Measurements from ENCODE around the gene MUC5B.

The MUC5B gene

GRCh38 chr11:1177771-1178090 is 45.1 kb upstream of the MUC5B start:
- ChIA-PET POLR2A (no interaction called here), CTCF (no interaction called here)
- Histone ChIP-seq H3K4me1 (ENCODE audit: control extremely low read depth in 1 of 4, control insufficient read depth in 4 of 4, insufficient read depth in 4 of 4, low read length in 3 of 4) (peaks cover 0 to 8% (median 0%) of the 10 kb centered on the region in 4 experiments), H3K36me3 (ENCODE audit: control insufficient read depth in 4 of 4, insufficient read depth in 4 of 4, low read length in 3 of 4) (no peaks in the 10 kb centered on the region), H3K4me3 (ENCODE audit: control insufficient read depth in 1 of 7, extremely low read depth in 1 of 7, insufficient read depth in 4 of 7, low read depth in 2 of 7, low read length in 6 of 7) (no peak overlapping the region), H3K27me3 (replicated peaks in 2 of 5; ENCODE audit: control insufficient read depth in 4 of 5, insufficient read depth in 5 of 5, low read length in 4 of 5) (no peaks in the 10 kb centered on the region), H3K27ac (ENCODE audit: insufficient read depth in 1 of 2, low read depth in 1 of 2, low read length in 2 of 2, poor library complexity in 1 of 2, severe bottlenecking in 2 of 2) (no peak overlapping the region), H3K9me3 (ENCODE audit: control extremely low read depth in 1 of 5, control insufficient read depth in 4 of 5, insufficient read depth in 2 of 5, low read depth in 1 of 5, low read length in 4 of 5) (peaks cover 0 to 4% (median 0%) of the 10 kb centered on the region in 5 experiments)
- DNase-seq: no peak
- WGBS (ENCODE audit: insufficient coverage): 95% methylated on average over 12 of the region's 12 CpGs

- Histone ChIP-seq H3K4me3 (ENCODE audit: control insufficient read depth in 1 of 7, extremely low read depth in 1 of 7, insufficient read depth in 4 of 7, low read depth in 2 of 7, low read length in 6 of 7) (no peak overlapping the region), H3K4me1 (ENCODE audit: control extremely low read depth in 1 of 4, control insufficient read depth in 4 of 4, insufficient read depth in 4 of 4, low read length in 3 of 4) (peaks cover 0 to 8% (median 0%) of the 10 kb centered on the region in 4 experiments), H3K27me3 (replicated peaks in 2 of 5; ENCODE audit: control insufficient read depth in 4 of 5, insufficient read depth in 5 of 5, low read length in 4 of 5) (no peaks in the 10 kb centered on the region), H3K36me3 (ENCODE audit: control insufficient read depth in 4 of 4, insufficient read depth in 4 of 4, low read length in 3 of 4) (no peaks in the 10 kb centered on the region), H3K9me3 (ENCODE audit: control extremely low read depth in 1 of 5, control insufficient read depth in 4 of 5, insufficient read depth in 2 of 5, low read depth in 1 of 5, low read length in 4 of 5) (peaks cover 0 to 4% (median 0%) of the 10 kb centered on the region in 5 experiments), H3K27ac (ENCODE audit: insufficient read depth in 1 of 2, low read depth in 1 of 2, low read length in 2 of 2, poor library complexity in 1 of 2, severe bottlenecking in 2 of 2) (no peak overlapping the region)
- ChIA-PET POLR2A (no interaction called here), CTCF (no interaction called here)
- no peak for DNase-seq
- WGBS (ENCODE audit: insufficient coverage): 93% methylated on average over 27 of the region's 31 CpGs
These were observed 44.5 kb upstream of the MUC5B start for GRCh38 chr11:1178201-1178885.

- DNase-seq: no peak
These were observed 44.0 kb upstream of the MUC5B start for GRCh38 chr11:1178906-1179305.

GRCh38 chr11:1179641-1180040 is 43.2 kb upstream of the MUC5B start:
- 86% methylated on average over 10 of the region's 17 CpGs for WGBS (ENCODE audit: insufficient coverage)
- ChIA-PET POLR2A (no interaction called here), CTCF (interaction anchor here (1.2 kb wide), 1 partner anchor 23 kb away, joined by 4 read pairs; no protein-coding TSS in a partner anchor)
- no peak for DNase-seq
- no peak overlapping the region for H3K27ac ChIP-seq (ENCODE audit: insufficient read depth in 1 of 2, low read depth in 1 of 2, low read length in 2 of 2, poor library complexity in 1 of 2, severe bottlenecking in 2 of 2)
- H3K36me3 ChIP-seq (ENCODE audit: control insufficient read depth in 4 of 4, insufficient read depth in 4 of 4, low read length in 3 of 4): no peaks in the 10 kb centered on the region
- peaks cover 0 to 8% (median 0%) of the 10 kb centered on the region in 4 experiments for H3K4me1 ChIP-seq (ENCODE audit: control extremely low read depth in 1 of 4, control insufficient read depth in 4 of 4, insufficient read depth in 4 of 4, low read length in 3 of 4)
- H3K27me3 ChIP-seq (replicated peaks in 2 of 5; ENCODE audit: control insufficient read depth in 4 of 5, insufficient read depth in 5 of 5, low read length in 4 of 5): no peaks in the 10 kb centered on the region
- H3K9me3 ChIP-seq (ENCODE audit: control extremely low read depth in 1 of 5, control insufficient read depth in 4 of 5, insufficient read depth in 2 of 5, low read depth in 1 of 5, low read length in 4 of 5): peaks cover 0 to 4% (median 0%) of the 10 kb centered on the region in 5 experiments
- no peak overlapping the region for H3K4me3 ChIP-seq (ENCODE audit: control insufficient read depth in 1 of 7, extremely low read depth in 1 of 7, insufficient read depth in 4 of 7, low read depth in 2 of 7, low read length in 6 of 7)

More at GRCh38 chr11:1178906-1179305, 44.0 kb upstream of the MUC5B start:
- peaks cover 0 to 4% (median 0%) of the 10 kb centered on the region in 5 experiments for H3K9me3 ChIP-seq (ENCODE audit: control extremely low read depth in 1 of 5, control insufficient read depth in 4 of 5, insufficient read depth in 2 of 5, low read depth in 1 of 5, low read length in 4 of 5)
- ChIA-PET CTCF (interaction anchor here (1.2 kb wide), 1 partner anchor 23 kb away, joined by 4 read pairs; no protein-coding TSS in a partner anchor), POLR2A (no interaction called here)
- peaks cover 0 to 8% (median 0%) of the 10 kb centered on the region in 4 experiments for H3K4me1 ChIP-seq (ENCODE audit: control extremely low read depth in 1 of 4, control insufficient read depth in 4 of 4, insufficient read depth in 4 of 4, low read length in 3 of 4)
- no peak overlapping the region for H3K27ac ChIP-seq (ENCODE audit: insufficient read depth in 1 of 2, low read depth in 1 of 2, low read length in 2 of 2, poor library complexity in 1 of 2, severe bottlenecking in 2 of 2)
- no peaks in the 10 kb centered on the region for H3K36me3 ChIP-seq (ENCODE audit: control insufficient read depth in 4 of 4, insufficient read depth in 4 of 4, low read length in 3 of 4)
- no peaks in the 10 kb centered on the region for H3K27me3 ChIP-seq (replicated peaks in 2 of 5; ENCODE audit: control insufficient read depth in 4 of 5, insufficient read depth in 5 of 5, low read length in 4 of 5)
- 95% methylated on average over 22 of the region's 29 CpGs for WGBS (ENCODE audit: insufficient coverage)
- no peak overlapping the region for H3K4me3 ChIP-seq (ENCODE audit: control insufficient read depth in 1 of 7, extremely low read depth in 1 of 7, insufficient read depth in 4 of 7, low read depth in 2 of 7, low read length in 6 of 7)

- POLR2A ChIA-PET: no interaction called here
- Histone ChIP-seq H3K27me3 (replicated peaks in 2 of 5; ENCODE audit: control insufficient read depth in 4 of 5, insufficient read depth in 5 of 5, low read length in 4 of 5) (no peaks in the 10 kb centered on the region), H3K9me3 (ENCODE audit: control extremely low read depth in 1 of 5, control insufficient read depth in 4 of 5, insufficient read depth in 2 of 5, low read depth in 1 of 5, low read length in 4 of 5) (peaks cover 0 to 9% (median under 1%) of the 10 kb centered on the region in 5 experiments), H3K36me3 (ENCODE audit: control insufficient read depth in 4 of 4, insufficient read depth in 4 of 4, low read length in 3 of 4) (no peaks in the 10 kb centered on the region), H3K27ac (ENCODE audit: insufficient read depth in 1 of 2, low read depth in 1 of 2, low read length in 2 of 2, poor library complexity in 1 of 2, severe bottlenecking in 2 of 2) (no peak overlapping the region), H3K4me3 (ENCODE audit: control insufficient read depth in 1 of 7, extremely low read depth in 1 of 7, insufficient read depth in 4 of 7, low read depth in 2 of 7, low read length in 6 of 7) (no peak overlapping the region), H3K4me1 (ENCODE audit: control extremely low read depth in 1 of 4, control insufficient read depth in 4 of 4, insufficient read depth in 4 of 4, low read length in 3 of 4) (peaks cover 0 to 8% (median 0%) of the 10 kb centered on the region in 4 experiments)
- WGBS (ENCODE audit: insufficient coverage): 85% methylated on average over 14 of the region's 15 CpGs
- no peak for DNase-seq
- CTCF ChIA-PET: interaction anchor here (1.2 kb wide), 1 partner anchor 22 kb away, joined by 4 read pairs; no protein-coding TSS in a partner anchor
These were observed 42.7 kb upstream of the MUC5B start for GRCh38 chr11:1180171-1180570.

- Histone ChIP-seq H3K27ac (ENCODE audit: insufficient read depth in 1 of 2, low read depth in 1 of 2, low read length in 2 of 2, poor library complexity in 1 of 2, severe bottlenecking in 2 of 2) (no peak overlapping the region), H3K36me3 (ENCODE audit: control insufficient read depth in 4 of 4, insufficient read depth in 4 of 4, low read length in 3 of 4) (no peaks in the 10 kb centered on the region), H3K27me3 (replicated peaks in 2 of 5; ENCODE audit: control insufficient read depth in 4 of 5, insufficient read depth in 5 of 5, low read length in 4 of 5) (peaks cover 0 to 7% (median 2%) of the 10 kb centered on the region in 5 experiments), H3K4me3 (ENCODE audit: control insufficient read depth in 1 of 7, extremely low read depth in 1 of 7, insufficient read depth in 4 of 7, low read depth in 2 of 7, low read length in 6 of 7) (no peak overlapping the region), H3K9me3 (ENCODE audit: control extremely low read depth in 1 of 5, control insufficient read depth in 4 of 5, insufficient read depth in 2 of 5, low read depth in 1 of 5, low read length in 4 of 5) (peaks cover 0 to 12% (median 3%) of the 10 kb centered on the region in 5 experiments), H3K4me1 (ENCODE audit: control extremely low read depth in 1 of 4, control insufficient read depth in 4 of 4, insufficient read depth in 4 of 4, low read length in 3 of 4) (peaks cover 0 to 8% (median 0%) of the 10 kb centered on the region in 4 experiments)
- DNase-seq: no peak
- 93% methylated on average over 24 of the region's 29 CpGs for WGBS (ENCODE audit: insufficient coverage)
- ChIA-PET POLR2A (no interaction called here), CTCF (no interaction called here)
These were observed 41.9 kb upstream of the MUC5B start for GRCh38 chr11:1180947-1181391.

GRCh38 chr11:1181420-1181819 is 41.4 kb upstream of the MUC5B start:
- CTCF ChIA-PET: no interaction called here
- 96% methylated on average over 8 of the region's 10 CpGs for WGBS (ENCODE audit: insufficient coverage)
- H3K36me3 ChIP-seq (ENCODE audit: control insufficient read depth in 4 of 4, insufficient read depth in 4 of 4, low read length in 3 of 4): no peaks in the 10 kb centered on the region
- H3K27me3 ChIP-seq (replicated peaks in 2 of 5; ENCODE audit: control insufficient read depth in 4 of 5, insufficient read depth in 5 of 5, low read length in 4 of 5): peaks cover 0 to 7% (median 2%) of the 10 kb centered on the region in 5 experiments
- peaks cover 0 to 14% (median 5%) of the 10 kb centered on the region in 5 experiments for H3K9me3 ChIP-seq (ENCODE audit: control extremely low read depth in 1 of 5, control insufficient read depth in 4 of 5, insufficient read depth in 2 of 5, low read depth in 1 of 5, low read length in 4 of 5)
- POLR2A ChIA-PET: no interaction called here
- DNase-seq: no peak
- peaks cover 0 to 8% (median 0%) of the 10 kb centered on the region in 4 experiments for H3K4me1 ChIP-seq (ENCODE audit: control extremely low read depth in 1 of 4, control insufficient read depth in 4 of 4, insufficient read depth in 4 of 4, low read length in 3 of 4)
- no peak overlapping the region for H3K4me3 ChIP-seq (ENCODE audit: control insufficient read depth in 1 of 7, extremely low read depth in 1 of 7, insufficient read depth in 4 of 7, low read depth in 2 of 7, low read length in 6 of 7)
- no peak overlapping the region for H3K27ac ChIP-seq (ENCODE audit: insufficient read depth in 1 of 2, low read depth in 1 of 2, low read length in 2 of 2, poor library complexity in 1 of 2, severe bottlenecking in 2 of 2)
